ENCODE results near the gene GET4. TPM values are rescaled to one million over a fixed set of nuclear protein-coding genes. Genes with fewer than 3 reads are reported as not detected.
"Not testable (repeated sequence)": the region's sequence is repeated elsewhere in the genome, so short reads cannot be mapped to it uniquely, and the experiment has no call there.

The GET4 gene
- total RNA-seq, 2 experiments from 2014 or later = 32.1 to 36.3 TPM

DNA sequence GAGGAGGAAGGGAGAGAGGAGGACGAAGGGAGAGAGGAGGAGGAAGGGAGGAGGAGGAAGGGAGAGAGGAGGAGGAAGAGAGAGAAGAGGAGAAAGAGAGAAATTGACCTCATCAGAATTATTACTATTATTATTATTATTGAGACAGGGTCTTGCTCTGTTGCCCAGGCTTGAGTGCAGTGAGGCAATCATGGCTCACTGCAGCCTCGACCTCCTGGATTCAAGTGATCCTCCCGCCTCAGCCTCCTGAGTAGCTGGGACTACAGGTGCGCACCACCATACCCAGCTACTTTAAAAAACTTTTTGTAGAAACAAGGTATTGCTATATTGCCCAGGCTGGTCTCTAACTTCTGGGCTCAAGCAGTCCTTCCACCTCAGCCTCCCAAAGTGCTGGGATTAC lies 67.4 kb downstream of the GET4 start:
- POLR2A ChIA-PET; H3K27ac Mint-ChIP-seq; DNase-seq; CTCF ChIA-PET; H3K36me3 Mint-ChIP-seq (ENCODE audit: low read depth); H3K4me1 Mint-ChIP-seq; H3K4me3 Mint-ChIP-seq: not testable (repeated sequence)
- Mint-ChIP-seq H3K9me3 (peaks cover 15% of the 10 kb centered on the region), H3K27me3 (peaks cover 18% of the 10 kb centered on the region)

DNA sequence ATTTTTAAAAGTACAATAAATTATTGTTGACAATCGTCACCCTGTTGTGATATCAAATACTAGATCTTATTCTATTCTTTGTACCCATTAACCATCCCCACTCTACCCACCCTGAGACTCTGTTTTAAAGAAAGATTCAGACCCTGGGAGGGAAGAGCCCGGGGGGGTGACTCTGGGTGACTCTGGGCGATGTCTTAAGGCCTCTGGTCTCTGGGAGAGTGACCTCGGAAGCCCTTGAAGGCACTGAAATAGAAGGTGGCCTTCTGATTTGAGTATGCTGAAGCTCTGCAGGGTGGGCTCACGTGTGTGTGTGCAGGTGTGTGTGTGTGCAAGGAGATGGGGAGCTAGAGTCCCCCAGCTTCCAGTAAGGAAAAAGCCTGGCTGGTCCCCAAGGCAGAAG lies 68.4 kb downstream of the GET4 start:
- H3K4me3 Mint-ChIP-seq = no peak overlapping the region
- ChIA-PET CTCF (no interaction called here), POLR2A (no interaction called here)
- no peak overlapping the region for H3K27ac Mint-ChIP-seq
- H3K9me3 Mint-ChIP-seq = peaks cover 14% of the 10 kb centered on the region
- no peak for DNase-seq
- H3K36me3 Mint-ChIP-seq (ENCODE audit: low read depth) = peaks cover 2% of the 10 kb centered on the region
- no peaks in the 10 kb centered on the region for H3K4me1 Mint-ChIP-seq
- H3K27me3 Mint-ChIP-seq = peaks cover 17% of the 10 kb centered on the region

DNA sequence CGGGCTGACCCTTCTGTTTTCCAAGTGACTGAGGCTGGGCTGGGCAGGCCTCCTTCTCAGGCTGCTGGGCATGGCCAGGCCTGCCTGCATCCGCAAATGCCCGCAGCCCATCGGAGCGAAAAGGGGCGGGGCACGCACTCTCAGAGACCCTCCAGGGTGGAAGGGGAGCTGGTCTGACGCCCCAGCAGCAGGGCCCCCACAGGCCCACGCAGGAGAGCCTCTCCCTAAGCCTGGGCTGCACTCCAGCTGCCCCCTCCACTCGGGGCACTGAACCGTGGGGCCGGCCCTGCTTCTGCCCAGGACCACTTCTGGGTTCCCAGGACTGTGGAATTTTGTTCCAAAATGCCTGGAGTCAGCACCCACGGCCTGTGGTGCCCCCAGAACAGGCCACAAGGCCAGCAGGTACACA lies 68.8 kb downstream of the GET4 start:
- H3K27ac Mint-ChIP-seq = no peak overlapping the region
- no peaks in the 10 kb centered on the region for H3K4me1 Mint-ChIP-seq
- H3K27me3 Mint-ChIP-seq = peaks cover 14% of the 10 kb centered on the region
- DNase-seq = no peak
- H3K9me3 Mint-ChIP-seq = peaks cover 11% of the 10 kb centered on the region
- CTCF ChIA-PET = no interaction called here
- no peak overlapping the region for H3K4me3 Mint-ChIP-seq
- POLR2A ChIA-PET = no interaction called here
- H3K36me3 Mint-ChIP-seq (ENCODE audit: low read depth) = peaks cover 2% of the 10 kb centered on the region

DNA sequence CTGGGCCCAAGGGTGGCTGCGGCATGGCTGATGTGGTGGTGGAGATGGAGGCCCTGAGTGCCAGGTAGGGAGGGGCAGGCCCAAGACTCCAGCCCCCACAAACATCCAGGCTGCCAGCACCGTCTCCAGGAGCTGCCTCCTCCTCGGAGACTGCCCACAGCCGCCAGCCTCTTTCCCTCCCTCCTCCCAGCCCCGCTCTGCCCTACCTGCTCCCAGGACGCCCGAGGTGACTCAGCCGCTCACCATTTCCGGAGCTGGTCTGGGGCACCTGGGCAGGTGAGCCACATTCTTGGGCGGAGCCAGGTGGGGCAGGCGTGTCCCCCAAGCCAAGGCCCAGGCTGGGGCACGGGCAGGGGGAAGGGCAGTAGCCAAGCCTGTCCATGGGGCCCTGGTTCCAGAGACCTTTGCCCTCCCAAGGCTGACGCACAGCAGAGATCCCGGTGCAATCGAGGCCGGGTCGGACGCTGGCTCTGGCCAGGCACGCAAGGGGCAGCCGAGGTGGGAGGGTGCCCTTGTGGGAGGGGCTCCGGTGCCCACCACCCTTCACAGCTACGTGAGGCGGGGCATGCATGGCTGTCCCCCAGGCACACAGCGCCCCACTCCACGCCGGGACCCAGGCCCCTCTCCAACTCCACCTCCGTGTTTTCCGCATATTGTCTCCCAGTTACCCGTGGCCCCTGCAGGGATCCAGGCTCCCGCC lies 69.4 kb downstream of the GET4 start:
- Mint-ChIP-seq H3K9me3 (peaks cover 6% of the 10 kb centered on the region), H3K36me3 (ENCODE audit: low read depth) (no peaks in the 10 kb centered on the region), H3K4me1 (no peaks in the 10 kb centered on the region), H3K27ac (no peak overlapping the region), H3K27me3 (peaks cover 9% of the 10 kb centered on the region), H3K4me3 (no peak overlapping the region)
- DNase-seq = no peak
- POLR2A ChIA-PET = no interaction called here
- CTCF ChIA-PET = no interaction called here

Other genes starting within 250 kb of the GET4 start
- gene DNAAF5, start 149.9 kb upstream of the GET4 start, total RNA-seq = 10 to 100 TPM; 21.0 to 23.8 TPM
- gene PRKAR1B, start 149.3 kb upstream of the GET4 start, total RNA-seq = 10 to 100 TPM; 29.8 to 32.5 TPM
- gene SUN1, start 44.1 kb upstream of the GET4 start, total RNA-seq = 10 to 100 TPM; 76.8 to 78.5 TPM
- 10 to 100 TPM; 12.4 to 13.5 TPM for gene ADAP1, start 78.1 kb downstream of the GET4 start, total RNA-seq
- 10 to 100 TPM; 18.2 to 20.1 TPM for gene COX19, start 99.0 kb downstream of the GET4 start, total RNA-seq
- not detected for gene CYP2W1, start 106.6 kb downstream of the GET4 start, total RNA-seq
- 10 to 100 TPM; 13.3 to 13.8 TPM for gene GPR146, start 168.0 kb downstream of the GET4 start, total RNA-seq
- under 1 TPM in 1 of 2 experiments, not detected in 1; 0.08 TPM for gene GPER1, start 211.6 kb downstream of the GET4 start, total RNA-seq

Data from activated CD4-positive, alpha-beta T cell treated with anti-CD3 and anti-CD28 coated beads, Interleukin-2, amount 10 ng/mL, durations not matched to agents 7 days and 5 days (primary cell).